Spleen (tissue), 7 donors: ENCODE measurements around the gene GABRB1.

Source experiments
- POLR2A ChIP-seq, 3 donors: fragments of 450-650 bp; IDR thresholded peaks; one replicate each; pipeline ENCODE4 v1.5.1; 2017; ENCODE audit warnings: antibody characterized with exemption in 3 of 3, mild to moderate bottlenecking in 1 of 3
- POLR2AphosphoS5 ChIP-seq, 3 donors: sonication (generic); formaldehyde crosslinking; IDR thresholded peaks; one replicate each; pipeline ENCODE4 v1.5.1; 2017; ENCODE audit warnings: antibody characterized with exemption in 3 of 3
- TF ChIP-seq, protein P1 (sequence below), 11 experiments: fragments of 200-600 bp in 7 of 11; fragments of 450-650 bp in 4 of 11; sonication (generic) in 4 of 11; IDR thresholded peaks in 8 of 11; conservative IDR thresholded peaks in 3 of 11; 1 replicate in 7 of 11; 2 replicates in 4 of 11; pipeline versions ENCODE4 v1.4.0 to v1.8.0; 2016 to 2021; ENCODE audit warnings: antibody characterized with exemption in 11 of 11, inconsistent platforms in 4 of 11, mild to moderate bottlenecking in 1 of 11
- donor health status: DM: no; HTN: no; CAD: no; lungs with moderate emphysema.
- donor health status: DM: no; HTN: no; CAD: no.
- donor health status: DM: no; HTN: no; CAD: no.

DNA sequence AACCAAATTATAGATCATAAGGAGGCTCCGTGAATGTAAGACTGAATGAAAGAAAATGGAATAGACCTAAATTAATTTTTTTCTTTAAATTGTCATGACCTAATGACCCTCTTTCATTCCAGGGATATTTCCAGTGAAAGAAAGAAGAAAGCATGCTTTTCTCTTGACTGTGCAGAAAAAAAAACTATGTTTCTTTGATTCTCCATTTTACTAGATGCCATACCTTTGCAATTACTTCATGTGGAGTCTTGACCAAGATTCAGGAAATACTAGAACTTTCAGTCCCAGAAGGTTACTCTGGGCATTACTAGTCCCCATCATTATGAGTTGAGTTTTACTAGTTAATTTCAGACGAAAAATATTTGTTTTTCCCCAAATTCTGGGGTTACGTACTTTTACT, 438.6 kb downstream of the GABRB1 start:
- no peak for TF ChIP-seq POLR2A (IDR thresholded peaks at IDR 0.05)
- TF ChIP-seq, protein P1, sequence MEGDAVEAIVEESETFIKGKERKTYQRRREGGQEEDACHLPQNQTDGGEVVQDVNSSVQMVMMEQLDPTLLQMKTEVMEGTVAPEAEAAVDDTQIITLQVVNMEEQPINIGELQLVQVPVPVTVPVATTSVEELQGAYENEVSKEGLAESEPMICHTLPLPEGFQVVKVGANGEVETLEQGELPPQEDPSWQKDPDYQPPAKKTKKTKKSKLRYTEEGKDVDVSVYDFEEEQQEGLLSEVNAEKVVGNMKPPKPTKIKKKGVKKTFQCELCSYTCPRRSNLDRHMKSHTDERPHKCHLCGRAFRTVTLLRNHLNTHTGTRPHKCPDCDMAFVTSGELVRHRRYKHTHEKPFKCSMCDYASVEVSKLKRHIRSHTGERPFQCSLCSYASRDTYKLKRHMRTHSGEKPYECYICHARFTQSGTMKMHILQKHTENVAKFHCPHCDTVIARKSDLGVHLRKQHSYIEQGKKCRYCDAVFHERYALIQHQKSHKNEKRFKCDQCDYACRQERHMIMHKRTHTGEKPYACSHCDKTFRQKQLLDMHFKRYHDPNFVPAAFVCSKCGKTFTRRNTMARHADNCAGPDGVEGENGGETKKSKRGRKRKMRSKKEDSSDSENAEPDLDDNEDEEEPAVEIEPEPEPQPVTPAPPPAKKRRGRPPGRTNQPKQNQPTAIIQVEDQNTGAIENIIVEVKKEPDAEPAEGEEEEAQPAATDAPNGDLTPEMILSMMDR (IDR thresholded peaks at IDR 0.05 in 8 of 11, conservative IDR thresholded peaks at IDR 0.05 in 3 of 11) = no peak
- TF ChIP-seq POLR2AphosphoS5 (IDR thresholded peaks at IDR 0.05) = no peak
